Left ventricle myocardium inferior (tissue), 1 donor: Measurements from ENCODE around the gene PDHX. TPM values are rescaled to one million over a fixed set of nuclear protein-coding genes. Genes with fewer than 3 reads are reported as not detected.

Experiments
- DNase-seq: peaks from one replicate; pipeline ENCODE4 v3.0.0-alpha.2; 2020
- H3K27ac ChIP-seq: fragments of 200-600 bp; replicated peaks from 2 replicates; pipeline ENCODE4 v1.8.0; 2021
- H3K27me3 ChIP-seq: fragments of 200-600 bp; 2 replicates; pipeline ENCODE4 v1.8.0; 2021; ENCODE audit warnings: low read depth
- H3K36me3 ChIP-seq: fragments of 200-600 bp; 2 replicates; pipeline ENCODE4 v1.8.0; 2021
- H3K4me1 ChIP-seq: fragments of 200-600 bp; 2 replicates; pipeline ENCODE4 v1.8.0; 2021
- H3K4me3 ChIP-seq: fragments of 200-600 bp; 2 replicates; pipeline ENCODE4 v1.8.0; 2021; ENCODE audit warnings: mild to moderate bottlenecking, moderate library complexity
- H3K9me3 ChIP-seq: fragments of 200-600 bp; replicated peaks from 2 replicates; pipeline ENCODE4 v1.8.0; 2021
- intact Hi-C: fragments of 100-400 bp; cut with micrococcal nuclease; formaldehyde crosslinking; loops from one replicate; pipeline ENCODE4 v1.11.0; 2022
- total RNA-seq: library from RNA; stranded (reverse); fragmentation: NEBNext Ultra II Directional; extraction: Animal tissue kit (Norgen Biotek cat#: 25700); gene quantifications from one replicate; pipeline ENCODE4 v1.2.1, GENCODE V29; 2021
- TF ChIP-seq, protein P1 (sequence below): fragments of 200-600 bp; IDR thresholded peaks from 2 replicates; pipeline ENCODE4 v1.8.0; 2021; ENCODE audit warnings: antibody characterized with exemption, mild to moderate bottlenecking, borderline replicate concordance
- donor health status: DM: no; HTN: yes; CAD: no; lungs with severe emphysema.

The PDHX gene
- total RNA-seq, 1 donor from 2014 or later, result 157 TPM

GRCh38 chr11:34904421-34904955 is 11.9 kb upstream of the PDHX start:
- peaks cover 23% of the 10 kb centered on the region for H3K9me3 ChIP-seq
- DNase-seq, result no peak
- H3K4me3 ChIP-seq, result no peak overlapping the region
- intact Hi-C loops, result no loop called here
- peaks cover 4% of the 10 kb centered on the region for H3K4me1 ChIP-seq
- no peaks in the 10 kb centered on the region for H3K27me3 ChIP-seq
- H3K27ac ChIP-seq, result no peak overlapping the region
- peaks cover 10% of the 10 kb centered on the region for H3K36me3 ChIP-seq
- TF ChIP-seq, protein P1, sequence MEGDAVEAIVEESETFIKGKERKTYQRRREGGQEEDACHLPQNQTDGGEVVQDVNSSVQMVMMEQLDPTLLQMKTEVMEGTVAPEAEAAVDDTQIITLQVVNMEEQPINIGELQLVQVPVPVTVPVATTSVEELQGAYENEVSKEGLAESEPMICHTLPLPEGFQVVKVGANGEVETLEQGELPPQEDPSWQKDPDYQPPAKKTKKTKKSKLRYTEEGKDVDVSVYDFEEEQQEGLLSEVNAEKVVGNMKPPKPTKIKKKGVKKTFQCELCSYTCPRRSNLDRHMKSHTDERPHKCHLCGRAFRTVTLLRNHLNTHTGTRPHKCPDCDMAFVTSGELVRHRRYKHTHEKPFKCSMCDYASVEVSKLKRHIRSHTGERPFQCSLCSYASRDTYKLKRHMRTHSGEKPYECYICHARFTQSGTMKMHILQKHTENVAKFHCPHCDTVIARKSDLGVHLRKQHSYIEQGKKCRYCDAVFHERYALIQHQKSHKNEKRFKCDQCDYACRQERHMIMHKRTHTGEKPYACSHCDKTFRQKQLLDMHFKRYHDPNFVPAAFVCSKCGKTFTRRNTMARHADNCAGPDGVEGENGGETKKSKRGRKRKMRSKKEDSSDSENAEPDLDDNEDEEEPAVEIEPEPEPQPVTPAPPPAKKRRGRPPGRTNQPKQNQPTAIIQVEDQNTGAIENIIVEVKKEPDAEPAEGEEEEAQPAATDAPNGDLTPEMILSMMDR, result no peak

GRCh38 chr11:34905666-34906065 is 10.8 kb upstream of the PDHX start:
- intact Hi-C loops, result no loop called here
- Histone ChIP-seq H3K36me3 (peaks cover 3% of the 10 kb centered on the region), H3K9me3 (peaks cover 11% of the 10 kb centered on the region), H3K27ac (no peak overlapping the region), H3K27me3 (no peaks in the 10 kb centered on the region), H3K4me1 (peaks cover 4% of the 10 kb centered on the region), H3K4me3 (no peak overlapping the region)
- TF ChIP-seq, protein P1, result no peak
- no peak for DNase-seq

DNA sequence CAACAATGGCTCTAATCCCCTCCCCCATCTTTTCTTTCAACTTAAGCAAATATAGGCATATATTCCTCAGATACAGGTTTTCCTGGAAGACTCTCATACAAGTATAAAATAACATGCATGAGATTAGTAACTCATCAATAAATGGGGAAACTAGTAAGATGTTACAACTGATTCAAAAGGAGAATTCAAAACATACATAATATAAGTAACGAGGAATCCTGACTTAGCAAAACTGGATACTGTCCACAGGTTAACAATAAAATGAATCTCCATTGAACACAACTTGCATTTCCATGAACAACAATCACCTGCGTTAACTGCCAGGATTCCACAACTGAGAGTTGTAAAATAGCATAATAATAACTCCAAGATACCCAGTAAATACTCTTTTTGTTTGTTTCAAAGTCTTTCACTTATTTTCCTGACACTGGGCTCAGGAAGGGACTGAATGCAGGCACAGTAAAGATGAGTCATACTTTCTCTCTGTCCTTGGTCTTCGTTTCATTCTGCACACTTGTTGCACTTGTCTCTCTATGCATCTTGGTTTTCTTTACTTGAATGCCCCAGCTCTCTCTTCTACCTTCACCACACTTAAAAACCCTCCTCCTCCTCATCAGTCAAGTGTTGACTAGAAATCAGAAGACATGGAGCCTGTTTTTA is 8.4 kb upstream of the PDHX start:
- H3K27ac ChIP-seq, result no peak overlapping the region
- no peak overlapping the region for H3K4me3 ChIP-seq

GRCh38 chr11:34909415-34909814 is 7.0 kb upstream of the PDHX start:
- TF ChIP-seq, protein P1, result no peak
- Histone ChIP-seq H3K9me3 (no peaks in the 10 kb centered on the region), H3K27me3 (no peaks in the 10 kb centered on the region), H3K4me1 (peaks cover 4% of the 10 kb centered on the region), H3K27ac (no peak overlapping the region), H3K4me3 (no peak overlapping the region), H3K36me3 (peaks cover 3% of the 10 kb centered on the region)
- intact Hi-C loops, result no loop called here
- no peak for DNase-seq

More for the DNA sequence above, 8.4 kb upstream of the PDHX start:
- no peak for DNase-seq
- Histone ChIP-seq H3K36me3 (peaks cover 3% of the 10 kb centered on the region), H3K27me3 (no peaks in the 10 kb centered on the region), H3K4me1 (peaks cover 4% of the 10 kb centered on the region), H3K9me3 (no peaks in the 10 kb centered on the region)
- intact Hi-C loops, result no loop called here
- TF ChIP-seq, protein P1, result no peak

DNA sequence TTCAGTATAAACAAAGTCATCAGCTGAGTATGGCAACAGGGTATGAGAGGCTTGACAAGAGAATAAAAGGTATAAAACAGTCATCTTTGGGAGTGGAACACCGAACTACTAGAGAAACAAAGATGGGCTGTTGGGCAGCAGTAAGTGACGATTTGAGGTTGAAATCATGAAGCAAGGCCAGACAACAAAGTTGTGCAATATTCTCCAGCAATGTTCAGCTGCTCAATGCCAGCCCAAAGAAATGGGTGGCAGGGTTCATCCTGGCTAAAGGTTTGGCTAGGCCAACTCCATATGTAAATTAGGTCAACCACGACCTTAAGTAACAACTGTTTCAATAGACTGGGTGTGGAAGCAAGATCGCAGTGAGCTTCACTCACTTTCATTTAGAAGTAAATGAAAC is 6.5 kb upstream of the PDHX start:
- Histone ChIP-seq H3K27ac (no peak overlapping the region), H3K4me1 (peaks cover 7% of the 10 kb centered on the region), H3K4me3 (no peak overlapping the region), H3K9me3 (no peaks in the 10 kb centered on the region), H3K36me3 (peaks cover 3% of the 10 kb centered on the region), H3K27me3 (no peaks in the 10 kb centered on the region)
- intact Hi-C loops, result no loop called here
- TF ChIP-seq, protein P1, result no peak
- no peak for DNase-seq
